Memory B cell (primary cell): ENCODE data around the gene KLF6.
A peak's percentile ranks its signal among the peaks of the same experiment; 100 is the strongest.

Source experiments
- ATAC-seq: fragments of 150-1000 bp; cut with Tn5 transposase; 2 replicates; pipeline ENCODE4 v1.10.0; 2021; ENCODE audit warnings: low read depth, mild to moderate bottlenecking, moderate library complexity
- DNase-seq, 2 donors: peaks; one replicate each; pipeline ENCODE4 v3.0.0; 2022; ENCODE audit warnings: low spot score in 2 of 2
- H3K27ac Mint-ChIP-seq: one replicate; pipeline ENCODE4 v1.8.0; 2022; ENCODE audit warnings: mild to moderate bottlenecking, moderate library complexity, mixed read lengths
- H3K27me3 Mint-ChIP-seq: one replicate; pipeline ENCODE4 v1.8.0; 2022; ENCODE audit warnings: mixed read lengths
- H3K36me3 Mint-ChIP-seq: one replicate; pipeline ENCODE4 v1.8.0; 2022; ENCODE audit warnings: mild to moderate bottlenecking, mixed read lengths
- H3K4me1 Mint-ChIP-seq: one replicate; pipeline ENCODE4 v1.8.0; 2022; ENCODE audit warnings: mixed read lengths
- H3K4me3 Mint-ChIP-seq: one replicate; pipeline ENCODE4 v1.8.0; 2022; ENCODE audit warnings: mild to moderate bottlenecking, moderate library complexity, mixed read lengths
- H3K9me3 Mint-ChIP-seq: one replicate; pipeline ENCODE4 v1.8.0; 2022; ENCODE audit warnings: mixed read lengths

Gene KLF6

DNA sequence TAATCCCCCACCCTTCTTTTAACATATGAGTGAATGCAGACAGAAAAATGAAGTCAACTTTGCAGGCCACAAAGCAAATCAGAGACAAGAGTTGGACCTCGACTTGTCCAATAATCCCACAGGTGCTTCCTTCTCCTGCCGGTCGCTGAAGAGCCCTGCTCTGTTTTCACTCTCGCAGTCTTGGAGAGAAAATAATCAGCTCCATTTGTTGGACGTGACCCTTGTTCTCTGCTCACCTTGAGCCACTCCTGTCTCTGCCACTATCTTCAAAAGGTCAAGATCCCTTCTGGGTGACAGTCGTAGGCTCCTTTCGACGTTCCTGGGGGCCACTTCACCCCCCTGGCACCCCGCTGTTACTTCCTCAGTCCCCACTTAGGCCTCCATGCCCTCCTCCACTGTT lies 2.8 kb upstream of the KLF6 start:
- peaks cover 18% of the 10 kb centered on the region for H3K4me1 Mint-ChIP-seq
- H3K36me3 Mint-ChIP-seq, result peaks cover 16% of the 10 kb centered on the region
- H3K4me3 Mint-ChIP-seq, result no peak overlapping the region
- H3K9me3 Mint-ChIP-seq, result peaks cover 6% of the 10 kb centered on the region
- H3K27me3 Mint-ChIP-seq, result no peaks in the 10 kb centered on the region
- peak overlapping the region; percentile 100 for H3K27ac Mint-ChIP-seq
- ATAC-seq, result no peak
- no peak for DNase-seq

DNA sequence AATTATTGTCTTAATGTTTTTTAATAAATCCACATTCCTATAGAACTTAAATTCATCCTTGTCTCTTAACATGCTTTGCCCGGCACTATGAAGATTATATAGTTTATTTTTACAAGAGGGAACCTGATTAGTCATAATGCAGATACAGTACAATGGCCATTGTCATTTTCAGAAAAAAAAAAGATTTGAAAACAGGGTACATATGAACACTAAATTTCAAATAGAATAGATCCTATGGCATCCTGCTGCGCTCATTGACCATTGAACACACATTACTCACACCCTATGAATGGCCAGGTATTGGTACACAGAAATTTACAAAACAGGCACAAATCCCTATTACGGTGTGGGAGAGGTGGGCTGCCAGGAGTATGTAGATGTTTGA lies 2.0 kb upstream of the KLF6 start:
- Mint-ChIP-seq H3K27ac (peak overlapping the region; percentile 100), H3K27me3 (no peaks in the 10 kb centered on the region), H3K4me1 (peaks cover 19% of the 10 kb centered on the region), H3K4me3 (no peak overlapping the region), H3K36me3 (peaks cover 19% of the 10 kb centered on the region), H3K9me3 (peaks cover 6% of the 10 kb centered on the region)
- ATAC-seq, result no peak
- no peak for DNase-seq

DNA sequence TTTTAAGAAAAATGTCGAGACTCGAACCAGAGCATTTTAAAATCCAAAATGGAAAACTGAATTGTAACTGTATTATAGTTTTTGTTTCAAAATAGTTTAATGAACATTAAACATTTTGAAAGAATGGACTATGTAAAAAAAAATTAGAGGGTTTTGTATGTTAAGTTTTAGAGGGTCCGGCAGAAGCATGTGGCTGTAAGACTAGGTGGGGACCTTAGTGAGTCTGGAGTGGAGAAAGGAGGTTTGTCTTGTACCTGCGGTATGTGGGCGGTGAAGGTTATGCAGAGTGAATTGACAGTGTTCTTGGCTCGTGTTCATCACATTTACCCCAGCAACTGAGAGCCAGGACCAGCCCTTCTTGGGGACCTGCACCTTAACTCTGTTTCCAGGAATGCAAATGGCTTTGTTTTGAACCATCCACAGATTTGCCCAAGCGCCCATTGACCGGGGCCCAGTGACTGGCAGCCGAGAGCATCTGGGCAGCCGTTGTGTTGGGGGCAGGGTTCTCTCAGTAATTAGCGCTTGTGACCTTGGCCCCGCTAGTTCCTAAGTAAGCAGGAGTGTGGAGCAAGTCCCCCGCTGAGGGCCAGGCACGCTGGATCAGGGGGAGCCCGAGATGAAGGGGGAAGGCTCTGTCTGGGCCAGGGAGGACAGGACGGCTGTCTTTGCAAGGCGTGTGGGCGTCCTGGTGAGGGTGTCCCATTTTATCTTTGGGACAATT lies 1.4 kb upstream of the KLF6 start:
- peaks cover 24% of the 10 kb centered on the region for H3K36me3 Mint-ChIP-seq
- peaks cover 6% of the 10 kb centered on the region for H3K9me3 Mint-ChIP-seq
- DNase-seq, result peak in 1 of 2 donors; percentile 25

DNA sequence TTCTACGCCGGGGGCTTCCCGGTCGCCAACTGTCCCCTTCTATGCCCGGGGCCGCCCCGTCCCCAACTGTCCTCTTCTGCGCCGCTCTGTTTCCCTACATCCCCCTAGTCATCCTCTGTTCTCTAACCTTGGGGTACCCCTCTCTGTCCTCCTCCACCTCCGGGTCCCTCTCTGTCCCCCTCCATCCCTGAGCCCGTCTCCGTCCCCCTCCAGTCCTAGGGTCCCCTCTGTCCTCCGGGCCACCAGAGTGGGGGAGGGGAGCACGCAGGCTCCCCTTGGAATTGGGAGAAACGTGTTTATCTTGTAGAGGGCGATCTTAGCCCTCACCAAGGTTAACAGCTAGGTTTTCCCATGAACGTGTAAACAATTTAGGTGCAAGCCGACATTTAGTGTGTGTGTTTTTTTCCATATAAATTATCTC lies 852 bp upstream of the KLF6 start:
- peak; percentile 2 for ATAC-seq
- peaks cover 6% of the 10 kb centered on the region for H3K9me3 Mint-ChIP-seq
- peaks cover 24% of the 10 kb centered on the region for H3K4me1 Mint-ChIP-seq
- peak overlapping the region; percentile 100 for H3K27ac Mint-ChIP-seq
- H3K4me3 Mint-ChIP-seq, result peak overlapping the region; percentile 90
- peak in 1 of 2 donors; percentile 57 for DNase-seq
- peaks cover 25% of the 10 kb centered on the region for H3K36me3 Mint-ChIP-seq
- no peaks in the 10 kb centered on the region for H3K27me3 Mint-ChIP-seq

More for the DNA sequence above, 1.4 kb upstream of the KLF6 start:
- Mint-ChIP-seq H3K27me3 (no peaks in the 10 kb centered on the region), H3K27ac (peak overlapping the region; percentile 100), H3K4me3 (peak overlapping the region; percentile 90), H3K4me1 (peaks cover 23% of the 10 kb centered on the region)
- ATAC-seq, result no peak

DNA sequence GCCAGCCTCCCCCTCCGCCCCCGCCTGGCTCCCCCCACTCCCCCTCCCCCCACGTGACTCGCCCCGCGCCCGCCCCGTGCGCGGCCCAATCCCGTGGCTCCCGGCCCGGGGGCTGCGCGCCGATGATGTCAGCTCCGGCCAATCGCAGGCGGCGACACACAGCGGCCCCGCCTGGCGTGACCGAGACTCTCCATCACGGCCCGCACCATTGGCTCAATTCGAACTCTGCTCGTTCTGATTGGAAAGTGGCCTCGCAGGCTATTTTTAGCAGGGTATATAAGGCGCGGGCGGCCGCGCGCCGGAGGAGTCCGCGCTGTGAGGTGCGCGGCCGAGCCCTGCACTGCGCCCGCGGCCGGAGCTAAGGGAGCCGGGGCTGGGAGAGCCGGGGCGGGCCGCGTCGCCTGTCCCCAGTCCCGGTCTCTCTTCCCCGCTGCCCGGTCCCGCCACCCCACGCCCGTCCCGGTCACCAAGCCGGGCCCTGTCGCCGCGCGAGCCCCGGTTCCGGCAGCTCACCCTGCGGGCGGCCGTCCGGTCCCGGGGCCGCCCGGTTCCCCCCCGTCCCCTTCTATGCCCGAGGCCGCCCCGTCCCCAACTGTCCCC lies 342 bp upstream of the KLF6 start:
- peak; percentile 99 to 100 for DNase-seq
- peaks cover 6% of the 10 kb centered on the region for H3K9me3 Mint-ChIP-seq
- peaks cover 30% of the 10 kb centered on the region for H3K36me3 Mint-ChIP-seq
- peaks cover 29% of the 10 kb centered on the region for H3K4me1 Mint-ChIP-seq
- H3K27ac Mint-ChIP-seq, result peak overlapping the region; percentile 100
- H3K27me3 Mint-ChIP-seq, result no peaks in the 10 kb centered on the region
- peak; percentile 66 for ATAC-seq
- H3K4me3 Mint-ChIP-seq, result peak overlapping the region; percentile 90

DNA sequence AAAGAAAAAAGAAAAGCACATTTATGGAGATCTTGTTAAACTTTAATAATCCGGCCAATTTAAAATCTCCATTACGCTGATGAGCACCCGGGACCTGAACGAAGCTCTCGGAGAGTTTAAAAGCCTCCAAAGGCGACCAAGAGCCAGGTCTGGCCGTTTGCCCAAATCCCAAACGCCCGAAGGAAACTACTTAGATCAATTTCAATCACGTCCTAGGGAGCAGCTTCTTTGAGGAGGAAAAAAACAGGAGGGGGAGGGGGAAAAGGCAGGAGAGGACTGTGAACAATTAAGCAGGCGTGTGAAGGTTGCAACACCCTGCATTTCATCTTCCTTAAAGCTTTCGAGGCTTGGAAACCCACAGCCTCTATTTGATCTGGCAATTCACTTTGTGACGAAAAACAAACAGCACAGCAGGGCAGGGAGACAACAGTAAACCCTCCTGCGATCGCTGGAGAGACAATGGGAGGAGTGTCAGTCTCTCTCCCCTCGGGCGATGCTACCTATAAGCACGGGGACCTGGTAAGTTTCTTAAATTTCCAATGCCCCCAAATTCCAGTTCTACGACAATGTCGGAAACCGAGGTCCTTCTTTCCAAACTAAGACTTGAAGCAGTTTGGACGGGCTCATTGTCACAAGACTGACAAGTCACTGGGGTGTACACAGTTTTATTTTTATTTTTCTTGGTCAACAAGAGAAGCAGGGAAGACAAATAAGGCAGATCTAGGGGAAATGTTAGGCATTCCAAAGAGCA lies 1.2 kb downstream of the KLF6 start:
- peak in 1 of 2 donors; percentile 46 for DNase-seq

DNA sequence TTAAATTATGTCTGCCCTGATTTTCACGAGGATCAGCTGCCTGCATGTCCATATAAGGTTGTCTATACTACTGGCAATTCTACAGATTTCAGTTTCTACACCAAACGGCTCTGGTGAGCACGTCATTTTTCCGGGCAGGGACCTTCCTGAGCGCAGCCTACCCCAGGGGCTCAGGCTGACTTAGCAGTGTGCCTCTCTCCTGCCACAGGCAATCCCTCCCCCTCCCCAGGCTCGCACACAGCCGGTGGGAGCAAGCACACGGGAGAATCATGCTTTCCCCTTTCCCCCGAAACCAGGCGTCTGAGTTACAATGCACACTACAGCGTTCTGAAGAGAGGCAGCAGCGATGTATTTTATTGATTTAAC lies 1.7 kb downstream of the KLF6 start:
- DNase-seq (peak in 1 of 2 donors; percentile 67), ATAC-seq (peak; percentile 8)
- peaks cover 38% of the 10 kb centered on the region for H3K36me3 Mint-ChIP-seq
- peaks cover 41% of the 10 kb centered on the region for H3K4me1 Mint-ChIP-seq
- H3K4me3 Mint-ChIP-seq, result peak overlapping the region; percentile 90
- H3K9me3 Mint-ChIP-seq, result no peaks in the 10 kb centered on the region
- H3K27ac Mint-ChIP-seq, result peak overlapping the region; percentile 100
- no peaks in the 10 kb centered on the region for H3K27me3 Mint-ChIP-seq

More for the DNA sequence above, 1.2 kb downstream of the KLF6 start:
- Mint-ChIP-seq H3K36me3 (peaks cover 35% of the 10 kb centered on the region), H3K4me1 (peaks cover 39% of the 10 kb centered on the region), H3K9me3 (no peaks in the 10 kb centered on the region), H3K27me3 (no peaks in the 10 kb centered on the region), H3K4me3 (peak overlapping the region; percentile 90), H3K27ac (peak overlapping the region; percentile 100)
- no peak for ATAC-seq

DNA sequence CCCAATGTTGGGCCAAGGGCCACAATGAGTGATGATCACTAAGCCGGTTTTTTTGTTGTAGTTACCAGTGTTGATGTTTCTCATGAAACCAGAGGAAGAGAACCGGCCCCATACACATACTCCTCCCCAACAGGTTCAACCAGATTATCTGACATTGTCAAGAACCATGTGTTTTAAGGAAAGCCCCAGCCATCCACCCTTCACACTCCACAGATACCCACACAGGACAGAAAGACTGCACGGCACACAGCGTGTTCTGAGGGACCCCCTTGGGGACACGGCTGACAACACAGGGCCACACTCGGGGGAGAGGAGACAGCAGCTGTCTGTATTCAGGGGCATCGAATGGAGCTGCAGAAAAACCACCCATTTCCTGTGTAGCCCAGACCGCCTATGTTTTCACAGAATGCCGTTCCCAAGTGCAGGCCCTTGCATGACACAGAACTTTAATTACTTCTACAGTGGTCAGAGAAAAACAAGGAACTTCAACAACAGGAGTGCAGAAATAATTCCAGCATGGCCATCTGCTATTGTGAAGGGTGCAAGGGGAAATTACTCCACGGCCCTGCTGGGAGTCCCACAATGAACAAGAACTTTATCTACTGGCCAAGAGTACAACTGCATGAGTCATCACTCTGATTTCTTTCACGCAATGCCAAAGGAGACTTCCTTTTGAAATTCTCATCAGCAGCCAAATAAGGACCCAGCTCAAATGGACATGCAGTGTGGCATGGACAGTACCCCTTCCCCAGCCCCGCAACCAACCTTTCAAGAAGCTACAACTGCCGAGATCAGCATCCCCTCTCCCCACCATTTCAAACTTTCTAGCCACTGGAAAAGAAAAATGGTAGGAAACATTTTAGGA lies 2.3 kb downstream of the KLF6 start:
- no peaks in the 10 kb centered on the region for H3K27me3 Mint-ChIP-seq
- DNase-seq (peak in 1 of 2 donors; percentile 82), ATAC-seq (peak; percentile 34)
- peaks cover 45% of the 10 kb centered on the region for H3K4me1 Mint-ChIP-seq
- H3K4me3 Mint-ChIP-seq, result peak overlapping the region; percentile 90
- H3K9me3 Mint-ChIP-seq, result no peaks in the 10 kb centered on the region
- peaks cover 42% of the 10 kb centered on the region for H3K36me3 Mint-ChIP-seq
- peak overlapping the region; percentile 100 for H3K27ac Mint-ChIP-seq

DNA sequence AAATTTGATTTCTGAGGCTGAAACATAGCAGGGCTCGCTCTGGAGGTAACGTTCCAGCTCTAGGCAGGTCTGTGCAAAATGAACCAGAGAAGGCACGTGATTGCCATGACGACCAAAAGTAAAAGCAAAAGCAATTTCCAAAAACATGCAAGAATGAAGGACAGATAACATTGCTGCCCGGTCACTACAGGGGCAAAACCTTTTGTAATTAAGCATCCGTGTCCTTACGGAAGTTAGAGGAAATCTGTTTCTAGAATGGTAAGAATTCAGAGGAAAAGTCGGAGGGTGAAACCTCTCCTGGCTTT lies 2.9 kb downstream of the KLF6 start:
- Mint-ChIP-seq H3K9me3 (no peaks in the 10 kb centered on the region), H3K4me3 (peak overlapping the region; percentile 90), H3K27ac (peak overlapping the region; percentile 100), H3K27me3 (no peaks in the 10 kb centered on the region), H3K36me3 (peaks cover 42% of the 10 kb centered on the region), H3K4me1 (peaks cover 45% of the 10 kb centered on the region)
- ATAC-seq, result peak; percentile 2
- DNase-seq, result no peak

DNA sequence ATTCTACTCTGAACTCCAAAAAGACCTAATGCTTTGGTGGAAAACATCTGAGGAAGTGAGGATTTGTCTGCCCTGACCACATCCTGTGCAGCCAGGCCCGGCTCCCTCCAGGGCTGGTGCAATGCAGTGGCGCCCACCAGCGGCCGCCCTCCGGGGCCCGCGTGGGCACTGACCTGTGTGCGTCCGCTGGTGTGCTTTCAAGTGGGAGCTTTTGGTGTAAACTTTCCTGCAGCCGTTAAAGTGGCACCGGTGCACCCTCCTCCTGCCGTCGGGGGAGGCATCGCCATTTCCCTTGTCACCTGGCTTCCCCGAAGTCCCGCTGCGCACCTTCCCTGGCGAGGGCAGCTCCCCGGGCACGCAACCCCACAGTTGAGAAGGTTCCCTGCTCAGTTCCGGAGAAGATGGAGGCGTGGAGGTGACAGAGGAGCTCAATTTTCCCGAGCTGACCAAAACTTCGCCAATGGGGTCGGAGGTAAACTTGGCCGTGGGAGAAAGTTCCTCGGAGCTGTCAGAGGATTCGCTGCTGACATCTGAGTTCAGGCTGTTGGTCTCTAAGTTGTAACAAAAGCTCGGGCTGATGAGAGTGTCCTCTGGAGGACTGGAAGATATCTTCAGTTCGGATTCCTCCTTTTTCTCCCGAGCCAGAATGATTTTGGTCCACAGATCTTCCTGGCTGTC lies 3.4 kb downstream of the KLF6 start:
- ATAC-seq, result no peak
- peaks cover 48% of the 10 kb centered on the region for H3K4me1 Mint-ChIP-seq
- H3K4me3 Mint-ChIP-seq, result peak overlapping the region; percentile 90
- DNase-seq, result peak in 1 of 2 donors; percentile 54
- H3K9me3 Mint-ChIP-seq, result no peaks in the 10 kb centered on the region
- H3K27ac Mint-ChIP-seq, result peak overlapping the region; percentile 100
- no peaks in the 10 kb centered on the region for H3K27me3 Mint-ChIP-seq
- H3K36me3 Mint-ChIP-seq, result peaks cover 47% of the 10 kb centered on the region

DNA sequence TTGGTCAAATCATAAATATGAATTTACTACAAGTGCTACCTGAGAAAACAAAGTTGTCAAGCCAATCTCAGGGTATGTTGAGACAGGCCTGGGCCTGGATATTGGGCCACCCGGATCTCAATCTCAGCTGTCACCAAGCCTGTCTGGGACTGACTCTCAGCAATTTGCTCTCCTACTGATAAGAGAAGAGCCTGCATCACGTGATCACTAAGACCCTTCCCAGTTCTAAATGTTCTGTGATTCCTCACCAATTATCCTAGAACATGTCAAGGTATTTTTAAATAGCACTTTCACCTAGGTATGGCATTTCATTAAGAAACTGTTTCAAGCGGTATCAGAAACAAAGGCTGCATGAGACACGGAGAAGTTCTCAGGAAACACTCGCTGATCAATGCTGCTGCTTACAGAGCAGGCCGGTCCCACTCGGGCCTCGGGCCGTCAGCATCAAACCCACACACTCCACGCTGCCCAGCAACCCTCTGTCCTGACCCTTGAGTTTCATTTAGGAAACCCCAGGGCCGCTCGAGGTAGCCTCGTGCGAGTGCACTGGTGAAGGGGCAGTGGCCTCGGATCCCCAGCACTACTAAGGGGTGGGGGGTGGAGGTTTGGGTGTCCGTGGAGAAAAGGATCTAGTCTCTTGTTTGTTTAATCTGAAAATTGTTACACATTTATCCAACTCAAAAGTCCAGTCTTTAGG lies 4.1 kb downstream of the KLF6 start:
- Mint-ChIP-seq H3K27ac (peak overlapping the region; percentile 100), H3K4me3 (peak overlapping the region; percentile 90), H3K4me1 (peaks cover 49% of the 10 kb centered on the region), H3K9me3 (no peaks in the 10 kb centered on the region), H3K36me3 (peaks cover 51% of the 10 kb centered on the region), H3K27me3 (no peaks in the 10 kb centered on the region)
- no peak for ATAC-seq
- DNase-seq, result peak in 1 of 2 donors; percentile 45

DNA sequence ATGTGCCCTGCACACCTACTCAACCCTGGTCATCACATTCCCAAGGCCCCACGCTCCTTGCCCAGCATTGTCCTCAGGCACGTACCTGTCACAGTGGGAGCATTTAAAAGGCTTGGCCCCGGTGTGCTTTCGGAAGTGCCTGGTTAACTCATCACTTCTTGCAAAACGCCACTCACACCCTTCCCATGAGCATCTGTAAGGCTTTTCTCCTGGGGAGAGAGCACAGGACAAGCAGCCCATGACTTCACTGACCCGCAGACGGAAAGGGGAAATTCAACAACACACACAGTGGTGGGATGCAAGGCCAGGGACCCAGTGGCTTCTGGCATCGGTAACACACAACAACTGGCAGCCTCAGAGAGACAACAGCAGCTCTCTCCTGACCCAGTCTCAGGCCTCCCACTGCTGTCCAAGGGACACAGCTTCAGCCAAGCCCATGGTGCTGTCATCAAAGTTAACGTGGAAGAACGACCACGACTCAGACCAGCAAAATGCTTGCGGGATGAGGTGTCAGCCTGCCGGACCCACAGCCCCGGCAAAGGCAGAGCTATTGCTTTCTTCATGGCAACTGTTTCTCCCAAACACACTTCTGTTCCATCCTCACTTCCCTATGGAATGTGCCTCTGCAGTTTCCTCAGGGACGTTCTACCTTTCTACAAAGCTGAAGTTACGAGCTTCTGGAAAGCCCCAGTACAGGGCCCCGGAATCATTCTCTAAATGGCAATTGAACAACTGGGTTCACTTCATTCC lies 4.8 kb downstream of the KLF6 start:
- Mint-ChIP-seq H3K4me3 (peak overlapping the region; percentile 90), H3K36me3 (peaks cover 55% of the 10 kb centered on the region), H3K27ac (peak overlapping the region; percentile 100), H3K4me1 (peaks cover 47% of the 10 kb centered on the region), H3K9me3 (no peaks in the 10 kb centered on the region), H3K27me3 (no peaks in the 10 kb centered on the region)
- DNase-seq, result peak in 1 of 2 donors; percentile 36
- no peak for ATAC-seq
